Liver (tissue), 9 donors: ENCODE measurements around the gene PNKD. TPM values are rescaled to one million over a fixed set of nuclear protein-coding genes. Genes with fewer than 3 reads are reported as not detected.

Experiments used
- DNase-seq: peaks from one replicate; pipeline ENCODE4 v3.0.0-alpha.2; 2017; ENCODE audit warnings: low spot score
- H3K27ac ChIP-seq, 2 donors: one replicate each; pipeline ENCODE4 v1.7.0; 2013; ENCODE audit warnings: inconsistent platforms in 2 of 2, low read length in 2 of 2, control low read depth in 1 of 2, low read depth in 1 of 2, mild to moderate bottlenecking in 1 of 2
- H3K27me3 ChIP-seq, 4 donors: one replicate each; pipeline versions ENCODE4 v1.6.1 to v1.7.0; 2013; ENCODE audit warnings: low read length in 3 of 4, inconsistent platforms in 1 of 4, mild to moderate bottlenecking in 1 of 4, moderate library complexity in 1 of 4; ENCODE audit not compliant: control insufficient read depth in 4 of 4, insufficient read depth in 4 of 4
- H3K36me3 ChIP-seq, 4 donors: one replicate each; pipeline versions ENCODE4 v1.6.1 to v1.7.0; 2013; ENCODE audit warnings: low read length in 3 of 4, mild to moderate bottlenecking in 3 of 4, low read depth in 1 of 4, moderate library complexity in 1 of 4; ENCODE audit not compliant: control insufficient read depth in 4 of 4, insufficient read depth in 3 of 4
- H3K4me1 ChIP-seq, 4 donors: one replicate each; pipeline versions ENCODE4 v1.6.1 to v1.7.0; 2013; ENCODE audit warnings: low read length in 3 of 4, mild to moderate bottlenecking in 3 of 4, moderate library complexity in 1 of 4; ENCODE audit not compliant: control insufficient read depth in 4 of 4, insufficient read depth in 4 of 4
- H3K4me3 ChIP-seq, 3 donors: one replicate each; pipeline versions ENCODE4 v1.6.1 to v1.7.0; 2013; ENCODE audit warnings: low read length in 3 of 3, control low read depth in 1 of 3, low read depth in 1 of 3, mild to moderate bottlenecking in 1 of 3
- H3K9ac ChIP-seq, 2 donors: one replicate each; pipeline ENCODE4 v1.7.0; 2013; ENCODE audit warnings: low read length in 2 of 2, mild to moderate bottlenecking in 2 of 2, moderate library complexity in 2 of 2, control low read depth in 1 of 2, low read depth in 1 of 2
- H3K9me3 ChIP-seq, 4 donors: one replicate each; pipeline versions ENCODE4 v1.6.1 to v1.7.0; 2013; ENCODE audit warnings: low read length in 3 of 4; ENCODE audit not compliant: control insufficient read depth in 4 of 4
- CTCF ChIP-seq: fragments of 150-350 bp; IDR thresholded peaks from 2 replicates; pipeline ENCODE4 v1.5.1; 2017; ENCODE audit warnings: improper control_type of control experiment, low read depth, low read length; ENCODE audit not compliant: missing input control
- EGR1 ChIP-seq, 2 donors: IDR thresholded peaks; 2 replicates each; pipeline ENCODE4 v1.6.1; 2016 to 2018; ENCODE audit warnings: antibody characterized with exemption in 2 of 2, low read depth in 2 of 2
- FOXA1 ChIP-seq: IDR thresholded peaks from 2 replicates; pipeline ENCODE4 v1.6.1; 2016; ENCODE audit warnings: antibody characterized with exemption
- FOXA2 ChIP-seq: IDR thresholded peaks from 2 replicates; pipeline ENCODE4 v1.6.1; 2016; ENCODE audit warnings: antibody characterized with exemption
- GABPA ChIP-seq, 2 donors: IDR thresholded peaks in 1 of 2; conservative IDR thresholded peaks in 1 of 2; 2 replicates each; pipeline ENCODE4 v1.6.1; 2016; ENCODE audit warnings: antibody characterized with exemption in 2 of 2, mild to moderate bottlenecking in 1 of 2, moderate library complexity in 1 of 2
- HNF4A ChIP-seq, 2 donors: conservative IDR thresholded peaks; 2 replicates each; pipeline ENCODE4 v1.6.1; 2016; ENCODE audit warnings: antibody characterized with exemption in 2 of 2, mild to moderate bottlenecking in 2 of 2
- JUND ChIP-seq, 2 donors: IDR thresholded peaks; 2 replicates each; pipeline ENCODE4 v1.6.1; 2016; ENCODE audit warnings: antibody characterized with exemption in 2 of 2
- MAX ChIP-seq: IDR thresholded peaks from 2 replicates; pipeline ENCODE4 v1.6.1; 2016; ENCODE audit warnings: antibody characterized with exemption
- NR2F2 ChIP-seq: IDR thresholded peaks from 2 replicates; pipeline ENCODE4 v1.6.1; 2016; ENCODE audit warnings: antibody characterized with exemption
- RAD21 ChIP-seq, 2 donors: IDR thresholded peaks; 2 replicates each; pipeline ENCODE4 v1.6.1; 2016; ENCODE audit warnings: antibody characterized with exemption in 2 of 2, mild to moderate bottlenecking in 2 of 2
- SP1 ChIP-seq: IDR thresholded peaks from 2 replicates; pipeline ENCODE4 v1.6.1; 2018; ENCODE audit warnings: antibody characterized with exemption, mild to moderate bottlenecking
- TAF1 ChIP-seq: conservative IDR thresholded peaks from 2 replicates; pipeline ENCODE4 v1.6.1; 2016; ENCODE audit warnings: antibody characterized with exemption, mild to moderate bottlenecking
- YY1 ChIP-seq: IDR thresholded peaks from 2 replicates; pipeline ENCODE4 v1.6.1; 2016; ENCODE audit warnings: antibody characterized with exemption, mild to moderate bottlenecking
- ZBTB33 ChIP-seq: IDR thresholded peaks from 2 replicates; pipeline ENCODE4 v1.6.1; 2016; ENCODE audit warnings: antibody characterized with exemption
- WGBS: extraction: QIAGEN DNeasy Blood & Tissue Kit; methylation state at CpG from one replicate; pipeline ENCODE4 v1.1.7; 2013; 5-methylcytosine and 5-hydroxymethylcytosine counted together
- polyA plus RNA-seq, 2 donors: library from polyadenylated mRNA; stranded (reverse) in 1 of 2; unstranded in 1 of 2; fragments of 200-250 nt in 1 of 2; fragments of >200 nt in 1 of 2; fragmentation: Nextera tagmentation in 1 of 2; extraction: Ambion mirVana in 1 of 2; gene quantifications; one replicate each; pipeline versions ENCODE4 v1.2.1 to v1.2.3, GENCODE V29; 2013 to 2015
- total RNA-seq, 2 donors: library from RNA; depleted of rRNA; stranded (reverse); fragments of >200 nt; gene quantifications; one replicate each; pipeline ENCODE4 v1.2.3, GENCODE V29; 2014
- donor health status: healthy.
- donor health status: healthy.
- donor health status: healthy.
- donor health status: healthy.
- donor health status: healthy.

Gene PNKD
- total and polyA plus RNA-seq, 4 donors: 28.5 to 161 (median 94.9) TPM

GRCh38 chr2:218362606-218363005, 92.3 kb downstream of the PNKD start (continued):
- TF ChIP-seq ZBTB33 (no peak), TAF1 (no peak), EGR1 (IDR thresholded peaks at IDR 0.05; ENCODE audit: low read depth in 2 of 2) (no peak)

GRCh38 chr2:218363736-218364135, 93.4 kb downstream of the PNKD start:
- DNase-seq: no peak
- WGBS: 72% methylated on average over 3 of the region's 3 CpGs
- Histone ChIP-seq H3K9ac (no peak overlapping the region), H3K4me1 (peaks cover 0 to 5% (median 0%) of the 10 kb centered on the region in 4 donors), H3K36me3 (no peaks in the 10 kb centered on the region), H3K27me3 (no peaks in the 10 kb centered on the region), H3K4me3 (no peak overlapping the region), H3K9me3 (no peaks in the 10 kb centered on the region), H3K27ac (no peak overlapping the region)
- TF ChIP-seq NR2F2: no peak
- no peak for TF ChIP-seq FOXA2
- TF ChIP-seq YY1: no peak
- TF ChIP-seq MAX: no peak

GRCh38 chr2:218364196-218364595, 93.9 kb downstream of the PNKD start:
- Histone ChIP-seq H3K4me1 (peaks cover 0 to 5% (median 0%) of the 10 kb centered on the region in 4 donors), H3K27me3 (no peaks in the 10 kb centered on the region), H3K9me3 (no peaks in the 10 kb centered on the region), H3K4me3 (no peak overlapping the region), H3K27ac (no peak overlapping the region), H3K36me3 (no peaks in the 10 kb centered on the region), H3K9ac (no peak overlapping the region)
- 78% methylated on average over 6 of the region's 6 CpGs for WGBS
- no peak for TF ChIP-seq NR2F2
- TF ChIP-seq MAX: no peak
- no peak for TF ChIP-seq RAD21 (IDR thresholded peaks at IDR 0.05)
- TF ChIP-seq FOXA2: no peak
- no peak for TF ChIP-seq FOXA1
- TF ChIP-seq ZBTB33: no peak
- TF ChIP-seq GABPA (IDR thresholded peaks at IDR 0.05 in 1 of 2, conservative IDR thresholded peaks at IDR 0.05 in 1 of 2): no peak
- no peak for TF ChIP-seq CTCF
- TF ChIP-seq TAF1: no peak
- TF ChIP-seq EGR1 (IDR thresholded peaks at IDR 0.05; ENCODE audit: low read depth in 2 of 2): no peak
- TF ChIP-seq SP1: no peak
- TF ChIP-seq YY1: no peak
- TF ChIP-seq JUND (IDR thresholded peaks at IDR 0.05): no peak
- no peak for TF ChIP-seq HNF4A (conservative IDR thresholded peaks at IDR 0.05)
- no peak for DNase-seq
